ENCODE measurements around the gene TRPV6.

TRPV6 gene

DNA sequence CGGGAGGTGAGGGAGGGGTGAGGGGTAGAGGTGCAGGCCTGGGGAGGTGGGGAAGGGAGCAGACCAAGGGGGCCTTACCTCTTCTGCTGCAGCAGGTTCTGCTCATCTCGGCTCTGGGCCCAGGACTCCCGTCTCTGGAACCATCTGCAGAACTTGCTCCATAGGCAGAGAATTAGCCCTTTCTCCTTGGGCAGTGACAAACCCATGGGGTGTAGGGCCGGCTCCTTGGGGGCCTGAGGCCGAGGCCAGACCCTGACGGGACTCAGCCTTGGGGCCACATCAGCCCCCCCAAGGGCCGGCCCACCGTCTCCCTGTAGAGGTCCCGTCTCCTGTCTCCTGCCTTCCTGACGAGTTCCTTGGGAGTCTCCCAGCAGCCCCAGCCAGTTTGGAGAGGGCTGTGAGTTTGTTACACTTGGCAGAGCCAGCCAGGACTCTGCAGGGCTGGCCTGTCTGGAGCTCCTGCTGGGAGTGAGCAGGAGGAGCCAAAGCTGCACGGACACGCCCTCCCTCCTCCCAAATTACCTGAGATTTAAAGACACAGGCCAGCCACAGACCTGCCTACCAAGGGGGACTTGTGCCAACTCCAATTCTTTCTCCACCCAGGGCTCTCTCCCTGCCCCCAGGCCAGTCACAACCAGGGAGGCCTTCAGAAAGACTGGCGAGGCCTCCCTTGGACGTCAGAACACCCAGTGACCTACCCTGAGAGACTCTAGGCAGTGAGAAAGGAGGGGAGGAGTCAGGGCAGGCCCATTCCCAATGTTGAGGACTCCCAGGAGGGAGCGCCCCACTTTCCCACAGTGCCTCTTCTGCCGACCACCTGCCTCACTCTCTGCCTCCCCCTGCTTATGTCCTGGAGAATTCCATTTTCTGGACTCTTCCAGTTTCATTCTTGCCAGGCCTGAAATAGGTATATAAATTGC is at the start of gene TRPV6:
Gene TRPV6 (minus strand): TSS at position 435 of the 920 bp plus-strand sequence.
- no peak for DNase-seq

GRCh38 chr7:142934056-142934455 is 48.5 kb upstream of the TRPV6 start:
- DNase-seq = no peak

DNA sequence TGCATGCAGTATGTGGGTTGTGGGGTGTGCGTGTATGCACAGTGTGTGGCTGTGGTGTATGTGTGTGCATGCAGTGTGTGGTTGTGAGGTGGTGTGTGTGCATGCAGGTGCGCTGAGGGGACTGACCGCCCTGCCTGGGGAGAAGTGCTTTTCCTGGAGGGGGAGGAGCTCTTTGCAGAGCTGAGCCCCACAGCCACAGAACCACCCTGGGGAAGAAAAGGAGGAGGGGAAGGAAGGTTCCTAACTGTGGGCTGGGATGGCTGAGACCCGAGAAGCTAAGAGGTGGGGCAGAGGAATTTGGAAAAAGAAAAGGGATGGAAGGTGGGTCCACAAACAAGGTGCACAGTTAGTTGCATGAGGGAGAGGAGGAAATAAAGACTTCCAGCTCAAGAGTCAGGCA is 48.1 kb upstream of the TRPV6 start, which contains the start of gene TRPV5:
Gene TRPV5 (minus strand): TSS at position 123 of the 400 bp plus-strand sequence. CDS start 287 bp downstream, outside the sequence.
- DNase-seq = no peak

DNA sequence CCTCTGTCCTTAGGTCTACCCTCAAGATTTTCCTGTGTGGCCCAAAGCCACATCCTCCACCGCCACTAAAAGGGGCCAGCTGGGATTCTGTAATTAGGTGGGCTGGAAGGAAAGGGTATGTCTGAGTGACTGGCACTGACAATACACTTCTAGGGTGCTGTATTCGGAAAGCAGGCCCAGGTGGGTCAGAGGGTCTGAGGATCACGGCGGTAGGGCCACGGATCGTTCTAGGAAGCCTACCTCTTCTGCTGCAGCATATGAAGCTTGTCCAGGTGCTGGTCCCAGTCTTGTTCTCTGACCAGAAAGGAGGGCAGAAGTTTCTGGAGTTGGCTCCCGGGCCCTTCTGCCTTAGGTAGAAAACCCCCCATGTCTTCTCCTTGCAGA is 47.5 kb upstream of the TRPV6 start:
- no peak for DNase-seq

- no peak for DNase-seq
These were observed 47.0 kb upstream of the TRPV6 start for GRCh38 chr7:142932386-142933091.

GRCh38 chr7:142930126-142930730 is 44.7 kb upstream of the TRPV6 start:
- no peak for DNase-seq

- DNase-seq = no peak
These were observed 42.4 kb upstream of the TRPV6 start for GRCh38 chr7:142927949-142928348.

DNA sequence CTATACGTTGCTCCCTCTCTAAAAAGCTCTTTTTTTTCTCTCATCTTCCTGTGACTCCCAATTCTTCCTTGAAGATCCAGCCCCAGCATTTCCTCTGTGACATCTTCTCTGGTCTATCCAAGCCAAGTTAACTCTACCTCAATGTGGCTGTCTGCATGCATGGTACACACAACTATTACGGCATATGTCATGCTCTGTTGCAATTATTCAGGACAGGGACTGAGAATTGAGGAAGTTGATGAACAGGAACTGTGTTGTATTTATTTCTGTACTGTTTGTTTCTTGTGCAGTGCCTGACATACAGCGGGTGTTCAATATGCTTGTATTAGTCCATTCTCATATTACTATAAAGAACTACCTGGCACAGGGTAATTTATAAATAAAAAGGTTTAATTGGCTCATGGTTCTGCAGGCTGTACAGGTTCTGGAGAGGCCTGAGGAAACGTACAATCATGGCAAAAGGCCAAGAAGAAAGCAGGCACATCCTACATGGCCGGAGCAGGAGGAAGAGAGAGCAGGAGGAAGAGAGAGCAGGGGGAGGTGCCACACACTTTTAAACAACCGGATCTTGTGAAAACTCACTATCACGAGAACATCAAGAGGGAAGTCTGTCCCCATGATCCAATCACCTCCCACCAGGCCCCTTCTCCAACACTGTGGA is 41.7 kb upstream of the TRPV6 start:
- DNase-seq = no peak

DNA sequence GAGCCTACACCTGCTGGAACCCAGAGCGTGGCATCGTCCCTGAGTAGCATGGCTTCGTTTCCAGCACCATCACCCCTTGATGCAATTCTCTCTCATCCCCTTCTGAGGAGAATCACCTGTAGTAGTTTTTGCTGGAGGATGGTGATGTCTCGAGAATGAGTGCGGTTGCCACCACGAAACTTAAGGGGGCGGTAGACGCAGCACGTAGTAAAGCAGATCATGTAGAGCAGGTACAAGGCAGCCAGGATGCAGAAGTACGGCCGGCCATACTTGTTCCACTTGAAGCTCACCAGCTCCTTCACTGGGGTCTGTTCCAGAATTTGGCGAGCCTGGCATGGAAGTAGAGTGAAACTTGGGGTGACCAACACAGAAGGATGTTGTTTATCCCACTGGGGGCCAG is 39.9 kb upstream of the TRPV6 start:
- no peak for DNase-seq

GRCh38 chr7:142923391-142923790 is 37.8 kb upstream of the TRPV6 start:
- DNase-seq = no peak

DNA sequence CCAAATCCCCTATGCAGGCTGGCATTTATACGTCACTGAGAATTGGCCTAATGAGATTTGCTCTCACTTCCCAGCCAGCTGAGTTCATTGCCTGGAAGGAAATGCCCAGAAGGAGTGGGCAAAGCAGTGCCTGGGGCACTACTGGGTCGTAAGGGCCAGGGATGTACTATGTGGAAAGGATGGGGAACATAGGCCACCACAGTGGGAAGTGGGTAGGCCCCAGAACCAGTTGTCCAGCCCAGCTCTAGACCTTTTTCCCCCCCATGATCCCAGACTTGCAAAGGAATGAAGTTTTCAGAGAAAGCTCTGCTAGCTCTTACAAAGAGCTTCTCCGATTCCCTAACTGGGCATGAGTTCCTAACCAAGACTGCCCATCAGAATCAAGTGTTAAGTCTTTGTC is 34.1 kb upstream of the TRPV6 start:
- DNase-seq = no peak

GRCh38 chr7:142918901-142919300 is 33.4 kb upstream of the TRPV6 start:
- no peak for DNase-seq

GRCh38 chr7:142917447-142917846 is 31.9 kb upstream of the TRPV6 start:
- DNase-seq = no peak

GRCh38 chr7:142916508-142916907 is 31.0 kb upstream of the TRPV6 start:
- no peak for DNase-seq

GRCh38 chr7:142915315-142915714 is 29.8 kb upstream of the TRPV6 start:
- DNase-seq = no peak

DNA sequence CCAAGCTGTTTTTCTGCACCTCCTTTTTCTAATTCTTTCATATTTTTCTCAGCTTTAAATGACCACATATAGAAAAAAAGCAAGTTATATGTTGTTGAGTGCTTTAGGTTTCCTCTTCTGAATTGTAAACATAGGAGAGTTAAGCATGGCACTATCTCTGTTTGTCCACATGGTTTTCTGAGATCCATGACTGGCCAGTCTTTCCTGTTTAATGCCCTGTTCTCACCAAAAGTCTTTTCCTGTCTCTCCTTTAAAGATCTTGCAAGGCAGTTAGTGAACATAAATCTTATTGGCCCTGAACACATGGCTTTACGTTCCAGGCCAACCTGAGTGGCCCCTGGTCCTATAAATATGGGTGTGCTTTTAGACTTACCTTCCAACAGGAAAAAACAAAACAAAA is 28.6 kb upstream of the TRPV6 start:
- DNase-seq = no peak

DNA sequence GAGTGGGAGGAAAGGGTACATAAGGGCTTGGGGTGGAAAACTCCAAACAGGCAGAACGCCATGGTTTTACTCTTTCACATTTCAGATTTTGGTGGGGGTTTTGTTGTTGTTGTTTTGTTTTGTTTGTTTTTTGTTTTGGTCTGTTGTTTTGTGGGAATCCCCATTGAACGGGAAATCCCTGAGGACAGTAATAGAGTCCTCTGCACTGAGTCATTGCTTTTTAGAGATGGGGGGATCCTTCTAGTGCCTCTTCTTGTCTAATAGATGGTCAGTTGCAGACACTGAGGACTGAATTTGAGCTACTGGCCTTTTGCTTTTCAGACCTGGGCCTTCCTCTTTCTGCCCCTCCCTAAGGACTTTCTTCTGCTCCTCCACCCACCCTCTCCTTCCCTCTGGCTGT is 28.0 kb upstream of the TRPV6 start:
- no peak for DNase-seq

DNA sequence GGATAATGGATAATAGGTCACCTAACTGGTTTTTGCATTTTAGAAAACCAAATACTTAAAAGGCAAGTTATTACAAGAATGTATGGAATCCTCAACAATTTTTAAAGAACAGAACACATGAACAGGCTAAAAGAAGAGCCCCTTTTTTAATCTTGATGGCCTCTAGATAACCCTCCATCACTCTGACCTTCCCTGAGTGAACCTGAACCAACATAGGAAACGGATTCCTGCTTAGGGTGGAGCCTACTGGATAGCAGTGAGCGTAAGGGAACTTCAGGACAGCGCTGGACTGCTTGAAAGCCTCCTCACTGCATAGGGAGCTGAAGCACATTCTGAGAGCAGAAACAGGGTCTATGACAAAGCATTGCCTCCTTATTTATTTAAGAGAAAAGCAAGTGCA is 27.5 kb upstream of the TRPV6 start:
- DNase-seq = no peak

- no peak for DNase-seq
These were observed 24.9 kb upstream of the TRPV6 start for GRCh38 chr7:142910481-142910880.

GRCh38 chr7:142910031-142910433 is 24.5 kb upstream of the TRPV6 start:
- DNase-seq = no peak

DNA sequence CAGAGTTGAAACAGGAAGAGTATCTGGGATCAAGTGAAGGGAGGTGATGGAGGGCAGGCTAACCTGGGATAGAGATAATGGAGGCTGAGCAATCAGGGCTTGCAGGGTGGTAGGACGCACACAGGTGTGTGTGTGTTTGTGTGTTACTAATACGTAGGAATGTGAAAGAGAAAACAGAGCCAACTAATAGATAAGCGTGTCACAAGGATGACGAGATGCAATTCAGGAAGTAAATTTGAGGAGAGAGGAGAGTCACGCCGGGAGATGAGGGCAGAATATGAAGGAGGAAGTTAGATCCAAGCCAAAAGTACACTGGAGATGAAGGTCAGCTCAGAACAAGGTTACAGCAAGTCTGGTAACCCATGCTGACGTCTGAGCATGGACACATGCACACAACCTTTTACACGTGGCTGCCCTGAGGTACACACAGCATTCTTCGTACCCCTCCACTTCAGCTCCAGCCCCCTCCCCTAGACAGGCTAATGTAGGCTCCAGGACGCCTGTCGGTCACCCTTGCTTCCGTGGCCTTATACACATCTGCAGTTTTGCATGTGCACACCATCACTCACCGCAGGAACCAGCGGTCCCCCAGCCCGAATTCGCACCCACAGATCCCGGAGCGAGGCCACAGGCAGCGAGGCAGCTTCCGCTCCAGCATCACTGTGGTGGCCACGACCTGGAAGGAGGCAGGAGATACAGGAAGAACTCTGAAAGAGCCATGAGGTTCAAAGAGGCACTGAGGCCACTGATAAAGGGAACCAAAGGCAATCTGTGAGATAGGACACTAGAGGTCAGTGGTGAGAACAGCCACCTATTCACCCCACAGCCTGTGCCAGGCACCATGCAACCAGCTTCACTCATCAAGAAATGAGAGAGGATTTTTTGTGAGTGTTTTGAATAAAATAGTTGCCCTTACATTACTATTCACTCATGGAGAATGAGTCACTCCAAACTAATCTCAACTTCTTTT is 23.7 kb upstream of the TRPV6 start:
- DNase-seq = no peak

GRCh38 chr7:142908290-142908689 is 22.7 kb upstream of the TRPV6 start:
- no peak for DNase-seq

Data from stimulated activated CD4-positive, alpha-beta T cell treated with anti-CD3 and anti-CD28 coated beads, Interleukin-1b, Interleukin-23, amount 100 ng/mL, for 48 hours (primary cell).